MM.1S (cell line): Measurements from ENCODE around the gene AVPR1A.

Source experiments
- DNase-seq: peaks from one replicate; pipeline ENCODE4 v3.0.0-alpha.2; 2015
- H2AFZ ChIP-seq: fragments of 300-600 bp; sonication (generic); 2 replicates; pipeline ENCODE4 v1.6.0; 2016; ENCODE audit warnings: antibody characterized with exemption, low read length
- H3F3A ChIP-seq: fragments of 300-600 bp; sonication (generic); 2 replicates; pipeline ENCODE4 v1.6.1; 2016; ENCODE audit warnings: mild to moderate bottlenecking, antibody characterized with exemption, low read length, moderate library complexity, mixed read lengths; ENCODE audit not compliant: insufficient read depth
- H3K27ac ChIP-seq: fragments of 300-600 bp; sonication (generic); 2 replicates; pipeline ENCODE4 v1.5.1; 2016; ENCODE audit warnings: mild to moderate bottlenecking, low read length
- H3K27me3 ChIP-seq: fragments of 300-600 bp; sonication (generic); replicated peaks from 2 replicates; pipeline ENCODE4 v1.6.0; 2016; ENCODE audit warnings: low read length; ENCODE audit not compliant: insufficient read depth
- H3K36me3 ChIP-seq: fragments of 300-600 bp; sonication (generic); replicated peaks from 2 replicates; pipeline ENCODE4 v1.6.1; 2016; ENCODE audit warnings: mild to moderate bottlenecking, low read length, mixed read lengths; ENCODE audit not compliant: insufficient read depth
- H3K4me1 ChIP-seq: fragments of 300-600 bp; sonication (generic); 2 replicates; pipeline ENCODE4 v1.6.1; 2016; ENCODE audit warnings: low read length, mixed read lengths
- H3K4me2 ChIP-seq: fragments of 300-600 bp; sonication (generic); 2 replicates; pipeline ENCODE4 v1.6.0; 2016; ENCODE audit warnings: low read depth, low read length
- H3K4me3 ChIP-seq: fragments of 300-600 bp; sonication (generic); 2 replicates; pipeline ENCODE4 v1.5.1; 2016; ENCODE audit warnings: low read length, mixed read lengths
- H3K79me2 ChIP-seq: fragments of 300-600 bp; sonication (generic); 2 replicates; pipeline ENCODE4 v1.6.1; 2016; ENCODE audit warnings: mixed run types, low read length, mixed read lengths
- H3K9ac ChIP-seq: fragments of 300-600 bp; sonication (generic); 2 replicates; pipeline ENCODE4 v1.6.1; 2016; ENCODE audit warnings: low read length, mixed read lengths
- H3K9me2 ChIP-seq: fragments of 300-600 bp; sonication (generic); replicated peaks from 2 replicates; pipeline ENCODE4 v1.6.1; 2016; ENCODE audit warnings: mild to moderate bottlenecking, low read length, mixed read lengths; ENCODE audit not compliant: insufficient read depth
- H3K9me3 ChIP-seq: fragments of 300-600 bp; sonication (generic); replicated peaks from 2 replicates; pipeline ENCODE4 v1.6.1; 2016; ENCODE audit warnings: mild to moderate bottlenecking, low read length, mixed read lengths; ENCODE audit not compliant: insufficient read depth
- H4K20me1 ChIP-seq: fragments of 300-600 bp; sonication (generic); 2 replicates; pipeline ENCODE4 v1.6.1; 2016; ENCODE audit warnings: mild to moderate bottlenecking, low read length, moderate library complexity, mixed read lengths; ENCODE audit not compliant: insufficient read depth
- EZH2 ChIP-seq: fragments of 300-600 bp; sonication (generic); optimal IDR thresholded peaks from 2 replicates; pipeline ENCODE3; 2017; ENCODE audit warnings: low read depth, mild to moderate bottlenecking, antibody characterized with exemption, low read length, mixed read lengths
- EZH2phosphoT487 ChIP-seq: fragments of 300-600 bp; sonication (generic); IDR thresholded peaks from 2 replicates; pipeline ENCODE4 v1.6.1; 2018; ENCODE audit warnings: antibody characterized with exemption, low read length
- TF ChIP-seq, protein P1 (sequence below): fragments of 300-600 bp; sonication (generic); IDR thresholded peaks from 2 replicates; pipeline ENCODE4 v1.5.1; 2016; ENCODE audit warnings: antibody characterized with exemption, low read length, mixed read lengths

Gene AVPR1A

DNA sequence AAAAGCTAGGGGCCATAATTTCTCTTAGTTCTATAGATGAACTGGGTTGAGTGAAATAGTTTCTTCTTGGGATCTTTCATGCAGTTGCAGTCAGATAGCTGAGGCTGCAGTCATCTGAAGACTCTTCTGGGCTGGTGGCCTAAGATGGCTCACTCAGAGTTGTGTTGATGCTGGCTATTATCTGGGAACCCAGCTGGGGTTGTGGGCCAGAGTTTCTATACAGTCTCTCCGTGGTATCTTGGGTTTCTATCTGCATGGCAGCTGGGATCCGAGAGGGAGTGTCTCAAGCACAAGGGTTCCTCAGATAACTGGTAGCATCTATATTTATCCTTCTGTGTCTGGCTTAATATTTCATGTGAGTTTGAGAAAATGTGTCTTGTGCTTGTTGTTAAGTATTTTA, 21.1 kb downstream of the AVPR1A start:
- Histone ChIP-seq H3K9me2 (no peaks in the 10 kb centered on the region), H3K4me2 (no peak overlapping the region), H2AFZ (no peak overlapping the region), H3K27ac (no peak overlapping the region), H3K27me3 (no peaks in the 10 kb centered on the region), H3K9me3 (no peaks in the 10 kb centered on the region), H3K79me2 (no peaks in the 10 kb centered on the region), H3F3A (no peaks in the 10 kb centered on the region), H3K9ac (no peak overlapping the region), H4K20me1 (no peaks in the 10 kb centered on the region), H3K4me1 (no peaks in the 10 kb centered on the region), H3K4me3 (no peak overlapping the region), H3K36me3 (no peaks in the 10 kb centered on the region)
- TF ChIP-seq, protein P1, sequence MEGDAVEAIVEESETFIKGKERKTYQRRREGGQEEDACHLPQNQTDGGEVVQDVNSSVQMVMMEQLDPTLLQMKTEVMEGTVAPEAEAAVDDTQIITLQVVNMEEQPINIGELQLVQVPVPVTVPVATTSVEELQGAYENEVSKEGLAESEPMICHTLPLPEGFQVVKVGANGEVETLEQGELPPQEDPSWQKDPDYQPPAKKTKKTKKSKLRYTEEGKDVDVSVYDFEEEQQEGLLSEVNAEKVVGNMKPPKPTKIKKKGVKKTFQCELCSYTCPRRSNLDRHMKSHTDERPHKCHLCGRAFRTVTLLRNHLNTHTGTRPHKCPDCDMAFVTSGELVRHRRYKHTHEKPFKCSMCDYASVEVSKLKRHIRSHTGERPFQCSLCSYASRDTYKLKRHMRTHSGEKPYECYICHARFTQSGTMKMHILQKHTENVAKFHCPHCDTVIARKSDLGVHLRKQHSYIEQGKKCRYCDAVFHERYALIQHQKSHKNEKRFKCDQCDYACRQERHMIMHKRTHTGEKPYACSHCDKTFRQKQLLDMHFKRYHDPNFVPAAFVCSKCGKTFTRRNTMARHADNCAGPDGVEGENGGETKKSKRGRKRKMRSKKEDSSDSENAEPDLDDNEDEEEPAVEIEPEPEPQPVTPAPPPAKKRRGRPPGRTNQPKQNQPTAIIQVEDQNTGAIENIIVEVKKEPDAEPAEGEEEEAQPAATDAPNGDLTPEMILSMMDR, result no peak
- no peak for TF ChIP-seq EZH2phosphoT487
- TF ChIP-seq EZH2, result no peak
- no peak for DNase-seq

GRCh38 chr12:63124778-63125177, 26.2 kb downstream of the AVPR1A start:
- Histone ChIP-seq H4K20me1 (no peaks in the 10 kb centered on the region), H3K4me1 (no peaks in the 10 kb centered on the region), H3K4me3 (no peak overlapping the region), H3K36me3 (no peaks in the 10 kb centered on the region), H3K27ac (no peak overlapping the region), H3K9me2 (no peaks in the 10 kb centered on the region), H3K4me2 (no peak overlapping the region), H3K9me3 (no peaks in the 10 kb centered on the region), H3K79me2 (no peaks in the 10 kb centered on the region), H3F3A (no peaks in the 10 kb centered on the region), H2AFZ (no peak overlapping the region), H3K9ac (no peak overlapping the region), H3K27me3 (no peaks in the 10 kb centered on the region)
- DNase-seq, result no peak
- TF ChIP-seq, protein P1, result no peak

DNA sequence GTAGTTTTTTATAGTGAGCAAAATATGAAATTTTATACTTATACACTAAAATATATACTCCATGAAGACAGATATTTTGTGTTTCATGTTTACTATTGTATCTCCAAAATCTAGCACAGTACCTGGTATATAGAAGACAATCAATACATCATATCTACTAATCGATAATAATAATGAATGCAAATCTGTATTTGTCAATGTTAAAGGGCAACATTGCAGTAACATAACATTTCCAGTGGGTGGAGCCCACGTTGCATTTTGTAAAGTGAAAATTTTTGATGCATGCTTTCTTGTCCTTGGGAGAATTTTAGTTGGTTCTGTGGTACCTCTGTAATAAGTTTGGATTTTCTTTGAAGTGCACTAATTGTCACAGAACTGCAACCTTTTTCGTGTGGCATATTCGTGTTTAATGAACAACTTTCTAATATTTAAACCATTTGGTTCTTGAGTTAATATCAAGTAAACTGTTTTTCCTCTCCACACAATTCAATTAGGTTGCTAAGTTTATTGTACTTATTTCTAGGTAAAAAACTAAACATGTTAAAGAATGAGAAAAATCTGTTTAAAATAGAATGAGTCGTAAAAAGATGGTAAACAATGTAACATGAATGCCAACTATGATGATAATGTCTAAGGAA, 47.4 kb downstream of the AVPR1A start:
- Histone ChIP-seq H3K27me3 (no peaks in the 10 kb centered on the region), H3K36me3 (no peaks in the 10 kb centered on the region), H3K9ac (no peak overlapping the region), H4K20me1 (no peaks in the 10 kb centered on the region), H3K27ac (no peak overlapping the region), H2AFZ (no peak overlapping the region), H3F3A (no peaks in the 10 kb centered on the region), H3K9me2 (no peaks in the 10 kb centered on the region), H3K79me2 (no peaks in the 10 kb centered on the region), H3K9me3 (no peaks in the 10 kb centered on the region), H3K4me2 (no peak overlapping the region), H3K4me3 (no peak overlapping the region), H3K4me1 (no peaks in the 10 kb centered on the region)
- TF ChIP-seq EZH2phosphoT487 (no peak), EZH2 (no peak)
- TF ChIP-seq, protein P1, result peak; percentile 77
- peak; percentile 17 for DNase-seq
